Measurements from ENCODE around the gene GKN1. TPM values are rescaled to one million over a fixed set of nuclear protein-coding genes. Genes with fewer than 3 reads are reported as not detected.

GKN1 gene
- total and polyA plus RNA-seq, 2 donors (not counting 3 experiments of a cell fraction or from before 2014, with no cell fraction given): not detected

- H3K36me3 ChIP-seq (ENCODE audit: control insufficient read depth in 2 of 2, extremely low read depth in 1 of 2, insufficient read depth in 2 of 2, low read length in 2 of 2): no peaks in the 10 kb centered on the region
- DNase-seq (ENCODE audit: low read depth, low spot score): peak; percentile 56
- H3K4me3 ChIP-seq (replicated peaks in 1 of 3; ENCODE audit: insufficient read depth in 1 of 3, low read depth in 1 of 3, low read length in 3 of 3): peak overlapping the region in 2 of 3 experiments; percentile 54 to 63
- no TSS peak for BruUV-seq (replicated peaks)
- FAIRE-seq: peak; percentile 46
- H3K27me3 ChIP-seq (ENCODE audit: control insufficient read depth in 2 of 2, insufficient read depth in 2 of 2, low read length in 2 of 2): peaks cover 7 to 9% of the 10 kb centered on the region in 2 experiments
- TF ChIP-seq MYC (IDR thresholded peaks at IDR 0.05; ENCODE audit: low read depth, low read length) (no peak), CTCF (IDR thresholded peaks at IDR 0.05; ENCODE audit: extremely low read depth in 1 of 2, insufficient read depth in 1 of 2, low read depth in 1 of 2, low read length in 2 of 2) (peak; percentile 66 to 74), JUN (IDR thresholded peaks at IDR 0.05; ENCODE audit: borderline replicate concordance, insufficient read depth, insufficient read length, low read depth) (peak; percentile 33), FOS (IDR thresholded peaks at IDR 0.05; ENCODE audit: borderline replicate concordance, insufficient read depth, low read length) (peak; percentile 43), MAX (IDR thresholded peaks at IDR 0.05; ENCODE audit: insufficient read depth, insufficient read length) (no peak), EZH2 (IDR thresholded peaks at IDR 0.05; ENCODE audit: borderline replicate concordance, low read depth, low read length, severe bottlenecking) (no peak)
- intact Hi-C loops (cut with micrococcal nuclease): loop anchor here (1.0 to 5.0 kb wide), 3 partner anchors 70 to 295 kb away; no protein-coding TSS in a partner anchor
- peak overlapping the region; percentile 95 for H3K4me2 ChIP-seq (ENCODE audit: insufficient read depth, low read length)
- H3K4me1 ChIP-seq (ENCODE audit: control insufficient read depth, extremely low read depth, insufficient read depth, low read length): peaks cover 13% of the 10 kb centered on the region
- no peaks in the 10 kb centered on the region for H4K20me1 ChIP-seq (replicated peaks; ENCODE audit: control insufficient read depth, extremely low read depth, insufficient read depth, low read length)
- no peaks in the 10 kb centered on the region for H3K9me3 ChIP-seq (replicated peaks; ENCODE audit: control insufficient read depth, insufficient read depth, low read length)
- no peak overlapping the region for H3K27ac ChIP-seq (ENCODE audit: insufficient read depth, low read depth, low read length)
- H3K9ac ChIP-seq (replicated peaks; ENCODE audit: extremely low read depth, insufficient read depth, low read length): no peak overlapping the region
- no peaks in the 10 kb centered on the region for H3K79me2 ChIP-seq (ENCODE audit: control insufficient read depth, insufficient read depth, low read length)
- H2AFZ ChIP-seq (ENCODE audit: low read depth, low read length): no peak overlapping the region
- dilution Hi-C loops (cut with MboI; ENCODE audit: extremely low pct_ligation_motif_present, low sequenced_read_pairs): no loop called here
- POLR2A ChIA-PET: no interaction called here
- CTCF ChIA-PET: interaction anchor here (0.6 to 3.2 kb wide), 11 partner anchors 9 to 734 kb away, joined by 3 to 25 read pairs (median 4); no protein-coding TSS in a partner anchor
- no peaks in the 10 kb centered on the region for H3K9me1 ChIP-seq (replicated peaks; ENCODE audit: control insufficient read depth, extremely low read depth, insufficient read depth, low read length)
Measured at GRCh38 chr2:69012310-69013141, 38.1 kb downstream of the GKN1 start.

All from endothelial cell of umbilical vein (primary cell).